Renal pelvis (tissue), 4 donors: ENCODE results near the gene CERS3. TPM values are rescaled to one million over a fixed set of nuclear protein-coding genes. Genes with fewer than 3 reads are reported as not detected.

Experiments
- DNase-seq: peaks from one replicate; pipeline ENCODE4 v3.0.0-alpha.2; 2013
- polyA plus RNA-seq, 3 donors: library from polyadenylated mRNA; unstranded; fragments of 120-200 nt; gene quantifications; one replicate each; pipeline ENCODE4 v1.2.1, GENCODE V29; 2013; ENCODE audit not compliant: insufficient read length in 3 of 3

The CERS3 gene
- polyA plus RNA-seq, 3 donors = 0.03 to 0.40 TPM; not detected in 1

GRCh38 chr15:100531204-100531603 is 2.5 kb upstream of the CERS3 start:
- DNase-seq = no peak

GRCh38 chr15:100529556-100529955 is 806 bp upstream of the CERS3 start:
- DNase-seq = no peak

GRCh38 chr15:100526027-100526481 is 2.7 kb downstream of the CERS3 start:
- no peak for DNase-seq

GRCh38 chr15:100525436-100525835 is 3.3 kb downstream of the CERS3 start:
- DNase-seq = no peak

- DNase-seq = no peak
Observed at GRCh38 chr15:100524326-100524725, 4.4 kb downstream of the CERS3 start.

- no peak for DNase-seq
Observed at GRCh38 chr15:100521907-100522306, 6.8 kb downstream of the CERS3 start.

GRCh38 chr15:100520132-100520921 is 8.4 kb downstream of the CERS3 start:
- DNase-seq = no peak

GRCh38 chr15:100517846-100518245 is 10.9 kb downstream of the CERS3 start:
- DNase-seq = no peak

- no peak for DNase-seq
Observed at GRCh38 chr15:100516643-100517512, 11.9 kb downstream of the CERS3 start.

- no peak for DNase-seq
Observed at GRCh38 chr15:100515758-100516157, 13.0 kb downstream of the CERS3 start.

GRCh38 chr15:100508641-100509300 is 20.0 kb downstream of the CERS3 start:
- DNase-seq = no peak

GRCh38 chr15:100502651-100503050 is 26.1 kb downstream of the CERS3 start:
- no peak for DNase-seq

GRCh38 chr15:100501117-100501516 is 27.6 kb downstream of the CERS3 start:
- no peak for DNase-seq

- no peak for DNase-seq
Observed at GRCh38 chr15:100500226-100500990, 28.3 kb downstream of the CERS3 start.

GRCh38 chr15:100495861-100496260 is 32.9 kb downstream of the CERS3 start:
- DNase-seq = no peak

- no peak for DNase-seq
Observed at GRCh38 chr15:100493213-100493612, 35.5 kb downstream of the CERS3 start.

GRCh38 chr15:100484443-100484842 is 44.3 kb downstream of the CERS3 start:
- DNase-seq = no peak

- no peak for DNase-seq
Observed at GRCh38 chr15:100483370-100483769, 45.4 kb downstream of the CERS3 start.

- DNase-seq = no peak
Observed at GRCh38 chr15:100476805-100477204, 51.9 kb downstream of the CERS3 start.

GRCh38 chr15:100472736-100473135 is 56.0 kb downstream of the CERS3 start:
- DNase-seq = no peak

GRCh38 chr15:100471933-100472332 is 56.8 kb downstream of the CERS3 start:
- DNase-seq = no peak

- no peak for DNase-seq
Observed at GRCh38 chr15:100468285-100468684, 60.5 kb downstream of the CERS3 start.
